ENCODE data around the gene CERKL. TPM values are rescaled to one million over a fixed set of nuclear protein-coding genes. Genes with fewer than 3 reads are reported as not detected.

The CERKL gene
- total RNA-seq, 1 experiment from 2014 or later, result 0.29 TPM

DNA sequence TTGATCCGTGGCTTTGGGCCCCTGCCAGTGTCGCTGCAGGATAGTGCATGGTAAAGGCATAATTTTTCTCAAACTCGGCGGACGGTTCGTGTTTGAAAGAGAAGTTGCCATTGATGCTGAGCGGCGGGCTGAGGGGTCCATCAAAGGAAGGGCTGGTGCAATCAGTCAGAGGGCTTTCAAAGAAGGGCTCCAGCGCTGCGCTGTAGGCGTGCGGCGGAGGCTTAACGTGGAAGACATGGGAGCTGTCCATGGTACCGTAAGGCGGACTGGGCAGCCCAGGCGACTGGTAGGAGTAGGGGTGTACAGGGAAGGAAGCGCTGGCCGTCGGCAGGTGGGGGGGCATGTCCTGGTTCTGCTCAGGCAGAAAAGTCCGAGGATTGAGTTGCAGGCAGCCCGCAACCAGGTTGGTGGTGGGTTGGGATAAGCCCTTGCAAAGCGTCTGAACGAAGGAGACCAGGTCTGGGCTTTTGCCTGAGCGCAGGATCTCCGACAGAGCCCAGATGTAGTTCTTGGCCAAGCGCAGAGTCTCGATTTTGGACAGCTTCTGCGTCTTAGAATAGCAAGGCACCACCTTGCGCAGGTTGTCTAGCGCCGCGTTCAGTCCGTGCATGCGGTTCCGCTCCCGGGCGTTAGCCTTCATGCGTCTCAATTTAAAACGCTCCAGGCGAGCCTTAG, 21.1 kb upstream of the CERKL start:
- DNase-seq (ENCODE audit: low read depth), result peak; percentile 71

DNA sequence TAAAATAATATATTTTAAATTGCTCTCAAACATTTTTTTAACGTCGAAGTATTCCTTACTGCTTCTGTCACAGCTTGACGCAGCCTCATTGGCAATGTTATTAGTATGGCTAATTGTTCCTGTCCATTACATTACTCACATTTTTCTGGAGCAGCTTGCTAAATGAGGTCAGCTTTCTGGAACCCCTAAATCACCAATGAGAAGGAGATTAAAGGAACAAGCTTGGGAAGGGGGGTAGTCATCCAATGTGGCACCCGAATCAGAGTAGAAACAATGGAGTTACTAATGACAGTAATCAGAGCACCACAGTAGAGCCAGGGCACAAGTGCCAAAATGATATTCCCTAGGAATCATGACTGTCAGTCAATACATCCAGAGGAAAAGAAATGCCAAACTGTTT, 18.3 kb upstream of the CERKL start:
- no peak for DNase-seq (ENCODE audit: low read depth)

DNA sequence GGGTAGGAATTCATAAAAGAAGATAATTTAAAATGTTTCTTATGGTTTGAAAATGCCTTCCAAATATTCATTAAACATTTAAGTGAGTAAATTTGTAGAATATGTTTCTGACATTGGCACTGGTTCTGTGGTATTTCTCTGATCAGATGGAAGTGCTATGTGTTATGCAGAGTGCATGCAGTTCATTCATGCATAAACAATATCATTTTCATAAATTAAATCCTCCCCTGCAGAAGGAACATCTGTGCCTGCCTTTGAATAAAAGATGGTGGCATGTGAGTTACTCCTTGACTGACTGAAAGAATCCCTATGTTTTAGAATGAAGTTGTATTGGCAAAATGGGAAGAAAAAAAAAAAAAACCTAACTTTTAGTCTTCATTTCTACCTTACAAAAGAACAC, 17.6 kb upstream of the CERKL start:
- DNase-seq (ENCODE audit: low read depth), result no peak

DNA sequence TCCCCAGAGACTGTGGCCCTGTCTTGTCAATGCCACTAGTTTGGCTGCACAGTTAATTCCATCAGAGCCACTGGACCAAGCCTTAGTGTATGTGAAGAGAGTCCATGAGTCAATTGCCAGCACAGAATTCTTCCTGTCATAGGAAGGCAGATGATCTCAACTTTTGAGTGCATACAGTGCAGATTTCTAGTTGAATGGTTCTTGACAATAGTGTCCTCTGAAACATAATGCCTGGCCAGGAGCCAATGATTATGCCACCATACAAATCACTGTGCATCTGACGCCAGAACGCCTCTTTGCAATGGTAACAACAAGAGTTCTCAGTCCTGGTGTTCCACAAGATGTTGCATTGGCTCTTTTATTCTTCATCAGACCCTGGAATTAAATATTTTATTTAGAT, 16.3 kb upstream of the CERKL start:
- DNase-seq (ENCODE audit: low read depth), result no peak

DNA sequence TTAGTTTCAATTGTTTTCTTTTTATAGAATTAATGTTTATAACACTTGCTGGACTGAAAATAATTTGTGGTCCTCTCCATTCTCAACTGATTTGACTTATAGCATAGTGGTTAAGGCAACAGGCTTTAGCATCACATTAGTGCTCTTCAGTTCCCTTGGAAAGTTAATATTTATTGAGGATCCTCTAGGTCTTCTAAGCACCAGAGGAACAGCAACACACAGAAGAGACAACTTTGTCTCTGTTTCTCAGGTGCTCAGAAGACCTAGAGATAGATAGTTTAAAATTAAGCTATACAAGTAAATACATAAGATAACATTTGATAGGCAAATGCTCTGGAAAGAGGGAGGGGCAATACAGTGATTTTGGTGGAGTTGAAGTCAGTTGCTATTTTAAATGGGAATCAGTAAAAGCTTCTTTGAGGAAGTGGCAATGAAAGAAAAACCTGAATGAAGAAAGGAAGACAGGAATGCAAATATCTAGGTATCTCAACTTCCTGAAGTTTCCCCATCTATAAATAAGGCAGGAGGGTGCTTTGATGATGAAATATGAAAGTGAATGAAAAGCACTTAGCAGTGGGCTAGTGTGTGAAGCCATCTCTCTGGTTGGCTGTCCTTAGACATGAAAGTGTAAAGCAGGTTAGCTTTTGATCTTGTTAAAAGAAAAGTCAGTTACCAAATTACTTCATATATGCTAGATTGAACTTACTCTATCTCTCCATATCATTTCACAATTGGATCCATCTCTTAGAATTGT, 15.5 kb upstream of the CERKL start:
- DNase-seq (ENCODE audit: low read depth), result no peak

DNA sequence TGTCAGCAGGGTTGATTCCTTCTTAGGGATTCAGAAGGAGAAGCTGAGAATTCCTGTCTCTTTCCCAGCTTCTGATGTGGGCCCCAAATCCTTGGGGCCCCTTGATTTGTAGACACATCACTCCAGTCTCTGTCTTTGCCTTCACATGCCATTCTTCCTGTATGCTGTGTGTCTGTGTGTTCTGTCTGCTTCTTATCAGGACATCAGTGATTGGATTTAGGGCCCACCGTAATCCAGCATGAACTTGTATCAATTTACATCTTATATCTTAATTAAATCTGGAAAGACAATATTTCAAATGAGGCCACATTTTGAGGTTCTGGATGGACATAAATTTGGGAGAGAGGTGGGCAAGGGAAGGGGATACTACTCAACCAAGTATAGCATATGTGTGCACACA, 13.7 kb upstream of the CERKL start:
- no peak for DNase-seq (ENCODE audit: low read depth)

DNA sequence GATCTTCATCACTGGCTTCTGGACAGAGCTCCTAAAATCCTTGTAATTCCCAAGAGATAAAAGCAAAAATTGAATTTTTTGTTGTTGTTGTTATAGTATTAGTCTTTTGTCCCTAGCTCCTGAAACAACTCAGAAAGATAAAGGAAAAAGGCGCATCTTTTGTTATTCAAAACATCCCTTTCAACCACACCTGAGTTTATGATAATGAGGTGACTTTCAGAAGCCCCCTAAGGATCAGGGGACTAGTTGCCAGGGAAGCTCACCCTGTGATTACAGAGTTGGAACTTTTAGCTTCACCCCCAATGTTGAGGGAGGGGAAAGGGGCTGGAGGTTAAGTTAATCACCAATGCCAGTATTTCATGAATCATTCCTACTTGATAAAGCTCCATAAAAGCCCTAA, 10.3 kb upstream of the CERKL start:
- no peak for DNase-seq (ENCODE audit: low read depth)

DNA sequence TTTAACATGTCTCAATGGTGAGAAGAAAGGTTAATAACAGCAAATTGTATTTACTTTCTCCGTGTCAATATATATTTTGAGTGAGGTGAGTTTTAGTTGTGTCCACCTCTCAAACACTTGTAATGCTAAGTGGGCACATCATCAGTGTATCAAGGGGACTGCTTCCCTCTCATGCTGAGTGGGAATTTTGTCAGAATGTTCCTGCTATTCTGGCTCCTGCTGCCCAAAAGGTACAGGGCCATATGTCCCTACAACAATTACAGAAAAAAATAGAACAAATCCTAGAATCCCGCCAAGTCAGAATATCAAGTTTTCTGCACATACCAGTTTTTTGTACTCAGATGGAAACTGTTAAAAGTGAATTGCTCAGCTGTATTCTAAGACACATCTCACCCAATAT, 5.4 kb upstream of the CERKL start:
- no peak for DNase-seq (ENCODE audit: low read depth)

DNA sequence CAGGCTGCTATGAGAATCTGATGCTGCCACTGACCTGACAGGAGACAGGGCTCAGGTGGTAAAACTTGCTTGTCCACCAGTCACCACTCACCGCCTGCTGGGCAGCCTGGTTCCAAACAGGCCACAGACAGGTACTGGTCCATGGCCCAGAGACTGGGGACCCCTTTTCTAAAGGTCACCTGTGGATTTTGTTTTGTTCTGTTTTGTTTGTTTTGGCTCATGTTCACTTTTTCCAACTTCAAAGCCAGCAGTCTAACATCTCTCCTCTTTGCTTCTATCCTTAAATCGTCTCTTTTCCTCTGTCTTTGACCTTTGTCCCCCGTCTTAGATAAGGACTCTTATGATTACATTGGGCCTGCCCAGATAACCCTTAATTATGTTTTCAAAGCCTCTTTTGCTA, 3.3 kb upstream of the CERKL start:
- DNase-seq (ENCODE audit: low read depth), result no peak

DNA sequence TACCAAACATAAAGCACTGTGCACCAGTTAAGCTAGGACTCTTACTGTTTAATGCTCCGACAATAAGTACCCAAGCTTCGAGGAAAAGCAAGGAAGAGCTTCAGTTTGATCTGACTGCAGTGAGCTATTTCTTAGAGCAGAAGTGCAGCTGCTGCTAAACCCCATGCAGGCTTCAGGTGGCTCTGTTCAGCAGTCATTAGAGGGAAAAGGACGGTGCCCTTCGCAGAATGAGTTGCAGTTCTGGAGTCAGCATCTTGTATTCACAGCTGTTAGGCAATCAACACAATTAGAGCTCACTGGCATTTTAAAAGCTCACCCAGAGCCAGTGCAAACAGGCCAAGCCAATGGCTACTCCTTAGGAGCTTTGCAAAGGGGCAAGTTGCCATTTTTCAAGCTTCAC, 1.5 kb upstream of the CERKL start:
- DNase-seq (ENCODE audit: low read depth), result no peak

DNA sequence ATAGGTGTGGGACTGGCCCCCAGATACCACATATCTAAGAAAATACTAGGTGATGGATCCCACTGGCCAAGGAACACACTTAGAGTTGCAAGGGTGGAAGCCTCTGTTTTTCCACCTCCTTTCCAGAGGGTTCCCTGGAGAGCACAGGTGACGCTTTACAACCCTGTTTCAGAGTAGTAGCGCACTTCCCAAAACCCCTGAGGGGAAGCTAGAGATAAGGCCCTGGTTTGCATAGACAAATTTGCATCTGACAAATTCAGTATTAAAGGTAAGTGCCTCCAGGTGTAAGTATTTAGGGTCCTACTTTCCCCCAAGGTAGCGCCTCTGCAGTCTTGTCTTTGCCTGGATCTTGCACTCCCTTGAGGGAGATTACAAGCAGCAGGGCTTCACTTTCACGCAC, 474 bp upstream of the CERKL start:
- no peak for DNase-seq (ENCODE audit: low read depth)

DNA sequence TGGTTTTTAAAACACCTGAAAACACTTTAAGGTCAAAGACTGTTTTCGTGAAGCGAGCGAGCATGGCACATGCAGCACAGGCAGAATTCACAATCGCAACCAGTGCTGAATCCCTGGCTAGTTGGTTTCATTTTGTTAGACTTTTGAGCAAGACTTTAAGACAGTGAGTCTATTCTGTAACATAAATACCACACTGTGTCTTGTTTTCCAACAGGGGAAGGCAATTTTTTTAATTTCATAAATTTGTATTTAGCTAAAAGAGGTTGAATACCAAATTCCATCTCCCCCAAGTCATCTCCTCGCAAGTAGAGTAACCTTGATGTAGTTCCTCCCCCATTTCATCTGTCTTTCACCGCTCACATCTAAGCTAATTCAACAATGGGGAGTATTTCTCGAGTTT, 1.4 kb downstream of the CERKL start:
- DNase-seq (ENCODE audit: low read depth), result no peak

DNA sequence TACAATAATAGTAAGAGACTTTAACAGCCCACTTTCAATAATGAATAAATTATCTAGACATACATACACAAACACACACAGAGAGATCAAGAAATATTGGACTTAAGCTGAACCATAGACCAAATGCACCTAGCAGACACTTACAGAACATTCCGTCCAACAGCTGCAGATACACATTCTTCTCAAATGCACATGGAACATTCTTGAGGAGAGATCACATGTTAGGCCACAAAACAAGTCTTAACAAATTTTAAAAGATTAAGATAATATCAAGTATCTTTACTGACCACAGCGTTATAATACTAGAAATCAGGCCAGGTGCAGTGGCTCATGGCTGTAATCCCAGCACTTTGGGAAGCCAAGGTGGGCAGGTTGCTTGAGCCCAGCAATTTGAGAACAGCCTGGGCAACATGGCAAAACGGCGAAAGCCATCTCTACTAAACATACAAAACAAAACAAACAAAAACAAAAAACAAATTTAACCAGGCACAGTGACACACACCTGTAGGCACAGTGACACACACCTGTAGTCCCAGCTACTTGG, 7.4 kb downstream of the CERKL start:
- no peak for DNase-seq (ENCODE audit: low read depth)

DNA sequence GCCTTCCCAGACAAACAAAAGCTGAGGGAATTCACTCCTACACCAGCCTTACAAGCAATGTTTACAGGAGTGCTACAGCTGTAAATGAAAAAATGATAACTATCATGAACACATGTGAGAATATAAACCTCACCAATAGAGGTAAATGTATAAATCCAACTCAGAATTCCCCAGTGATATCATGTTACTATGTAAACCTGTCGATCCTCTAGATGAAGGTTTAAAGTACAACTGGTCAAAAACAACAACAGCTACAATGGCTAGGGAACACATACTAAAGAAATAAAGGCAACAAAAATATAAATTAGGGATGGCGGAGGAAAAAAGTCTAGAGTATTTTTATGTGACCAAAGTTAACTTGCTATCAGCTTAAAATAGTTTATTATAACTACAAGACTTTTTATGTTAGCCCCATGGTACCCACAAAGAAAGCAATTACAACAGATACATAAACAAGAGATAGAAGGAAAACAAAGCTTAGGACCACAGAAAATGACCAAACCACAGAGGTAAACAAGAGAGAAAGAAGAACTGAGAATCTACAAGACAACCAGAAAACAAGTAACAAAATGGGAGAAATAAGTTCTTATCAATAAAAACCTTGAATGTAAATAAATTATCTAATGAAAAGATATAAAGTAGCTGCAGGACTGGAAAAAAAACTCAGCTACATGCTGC, 8.3 kb downstream of the CERKL start:
- DNase-seq (ENCODE audit: low read depth), result no peak

DNA sequence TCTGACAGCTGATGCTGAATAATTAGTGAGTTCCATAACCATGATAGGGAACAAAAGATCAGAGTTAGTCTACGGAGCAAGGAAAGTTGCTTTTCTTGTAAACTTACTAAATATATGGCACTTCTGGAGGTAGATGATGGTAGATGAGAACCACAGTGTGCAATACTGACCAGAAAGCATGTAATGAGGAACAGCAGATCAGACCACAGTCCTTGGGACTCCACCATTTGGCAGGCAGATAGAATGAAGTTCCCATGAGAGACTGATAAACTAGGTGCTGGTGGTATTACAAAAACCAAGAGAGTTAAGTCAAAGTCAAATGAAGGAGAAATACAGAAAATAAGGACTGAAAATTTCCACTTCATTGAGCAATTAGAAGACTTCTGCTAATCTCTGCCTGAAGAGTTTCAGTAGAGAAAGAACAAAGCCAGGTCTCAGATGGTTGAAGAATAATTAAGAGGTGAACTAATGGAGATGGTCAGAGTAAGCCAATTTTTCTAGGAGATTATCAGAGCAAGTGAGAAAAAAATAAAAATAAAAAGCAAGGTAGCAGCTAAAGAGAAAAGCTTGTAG, 10.4 kb downstream of the CERKL start:
- DNase-seq (ENCODE audit: low read depth), result no peak

DNA sequence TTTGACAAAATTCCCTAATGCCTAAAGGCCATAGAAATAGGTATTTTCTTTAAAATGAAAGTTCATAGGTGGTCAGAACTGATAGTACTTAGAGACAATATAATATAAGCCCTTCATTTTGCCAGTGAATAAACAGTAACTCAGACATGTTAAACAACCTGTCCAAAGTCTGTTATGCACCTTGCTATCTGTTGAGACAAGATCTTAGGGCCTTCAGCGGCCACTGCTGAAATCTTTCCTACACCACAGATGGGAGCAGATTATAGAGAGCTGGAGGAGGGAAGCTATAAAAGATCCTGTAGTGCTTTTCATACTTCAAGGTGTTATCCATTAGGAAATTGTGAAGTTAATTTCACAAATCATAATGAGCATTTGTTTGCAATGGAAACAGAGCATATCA, 13.8 kb downstream of the CERKL start:
- no peak for DNase-seq (ENCODE audit: low read depth)

DNA sequence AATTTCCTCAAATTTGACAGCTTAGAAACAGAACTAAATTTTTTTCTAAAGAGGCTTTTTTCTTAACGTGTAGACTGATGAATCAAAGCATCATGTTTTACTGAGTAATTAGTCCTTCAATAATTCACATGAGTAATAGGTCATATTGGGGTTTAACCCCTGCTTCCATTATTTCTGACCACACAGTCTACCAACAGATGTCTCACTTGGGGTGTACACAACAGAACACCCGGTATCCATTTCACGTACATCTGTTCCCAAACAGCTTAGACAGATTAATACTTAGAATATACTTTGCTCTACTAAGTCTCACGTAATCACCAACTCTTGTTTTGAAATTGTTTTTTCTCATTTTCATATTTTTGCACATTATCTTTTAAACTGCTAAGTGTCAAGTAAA, 14.8 kb downstream of the CERKL start:
- DNase-seq (ENCODE audit: low read depth), result no peak

DNA sequence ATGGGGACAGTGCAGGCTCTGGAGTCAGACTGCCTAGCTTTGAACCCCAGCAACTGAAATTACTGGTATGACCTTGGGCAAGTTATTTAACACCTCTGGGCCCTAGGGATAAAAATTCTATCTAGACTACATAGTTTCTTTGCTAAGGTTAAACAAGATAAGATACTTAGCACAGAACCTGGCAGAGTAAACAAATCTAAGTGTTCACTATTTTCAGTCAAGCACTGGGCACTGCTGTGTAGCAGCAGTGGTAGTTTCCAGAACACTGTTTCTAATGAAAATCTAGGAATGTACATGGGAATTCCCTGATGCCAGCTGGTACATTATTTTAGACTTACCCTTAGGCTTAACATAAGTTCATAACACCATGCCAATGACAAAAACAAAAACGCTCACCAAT, 17.2 kb downstream of the CERKL start:
- DNase-seq (ENCODE audit: low read depth), result no peak

DNA sequence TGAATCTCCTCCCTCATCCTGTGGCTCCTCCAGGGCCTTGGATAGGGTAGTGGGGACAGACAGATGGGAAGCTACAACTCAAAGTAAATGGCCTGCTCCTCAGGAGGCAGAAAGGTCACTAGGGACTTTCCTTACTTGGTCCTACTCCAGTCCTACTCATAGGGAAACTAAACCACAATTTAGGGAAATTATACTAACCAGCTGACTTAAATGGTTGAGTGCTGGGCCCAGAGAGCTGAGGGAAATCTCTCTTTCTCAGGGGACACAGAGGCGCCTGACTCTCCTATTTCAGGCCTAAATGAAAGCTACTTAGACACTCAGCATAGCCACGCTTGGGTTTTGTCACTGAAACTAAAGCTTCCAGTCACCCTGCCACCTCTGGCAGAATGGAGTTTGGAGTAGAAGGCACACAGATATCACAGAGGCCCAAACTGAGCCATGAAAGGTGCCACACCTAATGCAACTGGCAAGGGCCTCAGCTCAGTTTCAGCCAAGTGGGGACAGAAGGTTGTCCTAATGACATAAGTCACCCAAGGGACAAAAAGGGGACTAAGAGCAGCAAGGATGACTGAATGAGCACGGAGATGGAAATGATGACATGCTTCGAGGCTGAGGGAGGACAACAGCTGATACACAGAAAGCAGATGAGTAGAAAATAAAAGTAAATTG, 24.0 kb downstream of the CERKL start:
- no peak for DNase-seq (ENCODE audit: low read depth)

DNA sequence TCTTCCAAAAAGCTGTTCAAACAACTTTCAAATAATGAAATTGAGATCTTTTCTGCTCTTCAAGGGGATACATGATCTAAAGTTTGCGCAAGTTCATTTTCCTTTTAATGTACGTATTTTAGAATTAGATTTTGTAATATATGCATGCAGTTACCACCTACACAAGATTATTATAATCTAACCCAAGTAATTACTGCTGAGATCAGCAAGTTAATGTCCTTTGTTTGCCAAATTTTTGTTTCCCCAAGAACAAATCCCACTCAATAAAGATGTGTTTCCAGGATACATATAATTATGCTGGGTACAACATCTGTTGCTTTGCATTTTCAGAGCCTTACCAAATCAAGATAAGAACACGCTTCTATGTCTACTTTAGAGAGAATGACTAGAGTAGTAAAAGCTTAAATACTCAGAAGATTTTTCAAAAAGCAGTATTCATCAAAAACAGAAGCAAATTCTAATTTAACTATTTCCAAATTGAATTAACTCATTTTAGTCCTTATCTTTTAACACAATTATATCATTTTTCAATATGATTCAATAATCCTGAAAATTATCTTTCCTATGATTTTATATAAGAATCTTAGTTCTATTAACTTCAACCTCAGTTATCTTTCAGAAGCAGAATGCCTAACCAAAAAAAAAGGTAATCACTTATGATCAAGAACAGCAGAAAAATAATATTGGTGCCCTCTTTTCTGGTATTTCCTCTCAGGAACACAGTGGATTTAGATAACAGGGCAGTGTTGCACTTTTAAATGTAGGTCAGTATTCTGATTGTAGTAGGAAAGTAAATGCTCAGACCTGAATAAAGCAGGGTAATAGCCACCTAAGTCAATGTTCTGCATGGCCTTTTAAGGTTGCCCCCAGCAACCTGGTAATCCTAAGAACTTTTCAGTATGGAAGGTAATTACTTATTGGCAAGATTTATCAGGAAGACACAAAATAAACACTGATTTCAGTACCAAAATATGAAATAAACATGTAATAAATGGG, 28.0 kb downstream of the CERKL start:
- DNase-seq (ENCODE audit: low read depth), result no peak

DNA sequence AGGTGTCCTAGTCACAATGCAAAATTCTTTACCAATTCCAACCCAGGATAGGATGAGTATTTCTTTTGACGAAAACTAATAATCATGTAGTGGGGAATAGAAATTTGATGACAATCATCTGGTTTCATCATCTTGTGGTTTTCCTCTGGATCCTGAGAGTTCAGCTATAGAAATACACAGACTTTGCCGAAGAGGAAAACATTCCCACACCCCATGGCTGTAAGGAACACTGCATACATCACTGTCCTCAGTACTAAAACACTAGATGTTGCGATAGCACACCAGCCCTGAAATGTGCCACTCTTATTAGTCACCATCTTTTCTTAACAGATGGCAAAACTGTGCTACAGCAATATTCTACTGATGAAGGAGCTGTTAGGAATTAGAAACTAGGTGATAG, 29.4 kb downstream of the CERKL start:
- peak; percentile 3 for DNase-seq (ENCODE audit: low read depth)

Measured in Daoy (cell line).